Vagina (tissue), 2 donors: ENCODE results near the gene SUMF1.

Source experiments
- CTCF ChIP-seq, 3 experiments: fragments of 450-650 bp in 2 of 3; fragments of 200-600 bp in 1 of 3; sonication (generic) in 1 of 3; IDR thresholded peaks; one replicate each; pipeline ENCODE4 v1.5.1; 2017 to 2019; ENCODE audit warnings: antibody characterized with exemption in 3 of 3, mild to moderate bottlenecking in 2 of 3, moderate library complexity in 2 of 3
- POLR2A ChIP-seq, 2 donors: fragments of 450-650 bp; IDR thresholded peaks; one replicate each; pipeline ENCODE4 v1.6.1; 2017; ENCODE audit warnings: antibody characterized with exemption in 2 of 2, mild to moderate bottlenecking in 2 of 2, moderate library complexity in 2 of 2
- POLR2AphosphoS5 ChIP-seq, 2 donors: sonication (generic); formaldehyde crosslinking; IDR thresholded peaks; one replicate each; pipeline ENCODE4 v1.9.0; 2017; ENCODE audit warnings: antibody characterized with exemption in 2 of 2, mild to moderate bottlenecking in 2 of 2, low read depth in 1 of 2; ENCODE audit not compliant: insufficient read depth in 1 of 2

- TF ChIP-seq CTCF (IDR thresholded peaks at IDR 0.05), result no peak
- no peak for TF ChIP-seq POLR2AphosphoS5 (IDR thresholded peaks at IDR 0.05; ENCODE audit: insufficient read depth in 1 of 2, low read depth in 1 of 2)
- no peak for TF ChIP-seq POLR2A (IDR thresholded peaks at IDR 0.05)
Measured at GRCh38 chr3:4336850-4337546, 130.1 kb downstream of the SUMF1 start.
